Measurements from ENCODE around the gene TIMD4. TPM values are rescaled to one million over a fixed set of nuclear protein-coding genes. Genes with fewer than 3 reads are reported as not detected.
"Not testable (repeated sequence)": the region's sequence is repeated elsewhere in the genome, so short reads cannot be mapped to it uniquely, and the experiment has no call there.

The TIMD4 gene
- total RNA-seq, 1 donor from 2014 or later, result not detected

- Histone ChIP-seq H3K36me3 (no peaks in the 10 kb centered on the region), H3K27ac (no peak overlapping the region), H3K4me1 (no peaks in the 10 kb centered on the region), H3K27me3 (no peaks in the 10 kb centered on the region), H3K4me3 (no peak overlapping the region), H3K9me3 (no peaks in the 10 kb centered on the region)
- TF ChIP-seq CTCF (IDR thresholded peaks at IDR 0.05), result peak; percentile 58
- intact Hi-C loops (cut with DNase I), result no loop called here
- DNase-seq (no peak), ATAC-seq (no peak)
Observed at GRCh38 chr5:156934450-156935211, 28.4 kb downstream of the TIMD4 start.

- H3K27me3 ChIP-seq, result no peaks in the 10 kb centered on the region
- no peak overlapping the region for H3K4me3 ChIP-seq
- DNase-seq (no peak), ATAC-seq (no peak)
- TF ChIP-seq CTCF (IDR thresholded peaks at IDR 0.05), result no peak
- H3K9me3 ChIP-seq, result no peaks in the 10 kb centered on the region
- no peaks in the 10 kb centered on the region for H3K4me1 ChIP-seq
- intact Hi-C loops (cut with DNase I), result no loop called here
- H3K36me3 ChIP-seq, result no peaks in the 10 kb centered on the region
- H3K27ac ChIP-seq, result no peak overlapping the region
Observed at GRCh38 chr5:156929366-156929948, 33.6 kb downstream of the TIMD4 start.

- no peaks in the 10 kb centered on the region for H3K27me3 ChIP-seq
- no peaks in the 10 kb centered on the region for H3K9me3 ChIP-seq
- ATAC-seq (no peak), DNase-seq (no peak)
- H3K4me1 ChIP-seq, result no peaks in the 10 kb centered on the region
- no peak overlapping the region for H3K27ac ChIP-seq
- intact Hi-C loops (cut with DNase I), result no loop called here
- no peak for TF ChIP-seq CTCF (IDR thresholded peaks at IDR 0.05)
- no peaks in the 10 kb centered on the region for H3K36me3 ChIP-seq
- H3K4me3 ChIP-seq, result no peak overlapping the region
Observed at GRCh38 chr5:156927545-156927944, 35.5 kb downstream of the TIMD4 start.

- DNase-seq; intact Hi-C loops (cut with DNase I); H3K27me3 ChIP-seq; ATAC-seq; H3K9me3 ChIP-seq; H3K27ac ChIP-seq; H3K36me3 ChIP-seq; H3K4me3 ChIP-seq; H3K4me1 ChIP-seq: not testable (repeated sequence)
Observed at GRCh38 chr5:156925767-156926166, 37.3 kb downstream of the TIMD4 start.

GRCh38 chr5:156922207-156922792 is 40.7 kb downstream of the TIMD4 start:
- Histone ChIP-seq H3K36me3 (no peaks in the 10 kb centered on the region), H3K4me3 (no peak overlapping the region), H3K9me3 (no peaks in the 10 kb centered on the region), H3K27me3 (no peaks in the 10 kb centered on the region), H3K4me1 (no peaks in the 10 kb centered on the region), H3K27ac (no peak overlapping the region)
- no peak for TF ChIP-seq CTCF (IDR thresholded peaks at IDR 0.05)
- DNase-seq, result no peak
- ATAC-seq, result no peak
- intact Hi-C loops (cut with DNase I), result no loop called here

GRCh38 chr5:156920861-156921431 is 42.1 kb downstream of the TIMD4 start:
- H3K27me3 ChIP-seq, result no peaks in the 10 kb centered on the region
- DNase-seq (no peak), ATAC-seq (no peak)
- no peak overlapping the region for H3K27ac ChIP-seq
- no peak for TF ChIP-seq CTCF (IDR thresholded peaks at IDR 0.05)
- intact Hi-C loops (cut with DNase I), result no loop called here
- H3K4me3 ChIP-seq, result no peak overlapping the region
- H3K36me3 ChIP-seq, result no peaks in the 10 kb centered on the region
- H3K9me3 ChIP-seq, result no peaks in the 10 kb centered on the region
- H3K4me1 ChIP-seq, result no peaks in the 10 kb centered on the region
